Measurements from ENCODE around the gene SPSB4.

SPSB4 gene

GRCh38 chr3:141070229-141070628, 19.1 kb downstream of the SPSB4 start:
- Histone ChIP-seq H3K27me3 (ENCODE audit: insufficient read depth, low read length, poor library complexity) (no peaks in the 10 kb centered on the region), H2AK5ac (ENCODE audit: low read length) (no peak overlapping the region), H2BK120ac (ENCODE audit: low read depth, low read length) (no peak overlapping the region), H3K4me1 (ENCODE audit: control insufficient read depth, low read depth, low read length) (peaks cover 13% of the 10 kb centered on the region), H3K23ac (ENCODE audit: low read length) (no peak overlapping the region), H3K56ac (ENCODE audit: low read length) (no peak overlapping the region), H2BK15ac (replicated peaks; ENCODE audit: low read depth) (no peak overlapping the region), H3K36me3 (ENCODE audit: control insufficient read depth, insufficient read depth, low read length) (no peaks in the 10 kb centered on the region), H4K5ac (ENCODE audit: low read length) (no peak overlapping the region), H3K27ac (ENCODE audit: low read depth, low read length) (peak overlapping the region; percentile 76), H3K79me2 (ENCODE audit: control insufficient read depth, insufficient read depth, low read length) (peaks cover 2% of the 10 kb centered on the region), H3K4me3 (ENCODE audit: low read length) (no peak overlapping the region), H3K79me1 (ENCODE audit: low read length) (peaks cover 13% of the 10 kb centered on the region), H4K8ac (ENCODE audit: low read depth, low read length) (no peak overlapping the region), H3K4ac (ENCODE audit: low read depth, low read length) (no peak overlapping the region), H3K4me2 (ENCODE audit: low read length) (no peak overlapping the region), H2BK5ac (ENCODE audit: low read length) (no peak overlapping the region), H3K18ac (ENCODE audit: low read length) (peak overlapping the region; percentile 11), H3K9ac (ENCODE audit: low read length) (no peak overlapping the region)
- WGBS (ENCODE audit: extremely low coverage, insufficient coverage, low lambda C conversion rate) = no CpG with 5 or more reads among the region's 1 CpG
- DNase-seq = no peak

GRCh38 chr3:141070727-141071357, 19.7 kb downstream of the SPSB4 start:
- Histone ChIP-seq H3K27me3 (ENCODE audit: insufficient read depth, low read length, poor library complexity) (no peaks in the 10 kb centered on the region), H3K4ac (ENCODE audit: low read depth, low read length) (no peak overlapping the region), H2BK15ac (replicated peaks; ENCODE audit: low read depth) (no peak overlapping the region), H3K4me3 (ENCODE audit: low read length) (no peak overlapping the region), H3K27ac (ENCODE audit: low read depth, low read length) (peak overlapping the region; percentile 76), H3K36me3 (ENCODE audit: control insufficient read depth, insufficient read depth, low read length) (no peaks in the 10 kb centered on the region), H2BK5ac (ENCODE audit: low read length) (peak overlapping the region; percentile 53), H3K56ac (ENCODE audit: low read length) (peak overlapping the region; percentile 74), H3K79me1 (ENCODE audit: low read length) (peaks cover 11% of the 10 kb centered on the region), H3K4me1 (ENCODE audit: control insufficient read depth, low read depth, low read length) (peaks cover 13% of the 10 kb centered on the region), H3K9ac (ENCODE audit: low read length) (peak overlapping the region; percentile 5), H2BK120ac (ENCODE audit: low read depth, low read length) (no peak overlapping the region), H3K18ac (ENCODE audit: low read length) (peak overlapping the region; percentile 83), H4K5ac (ENCODE audit: low read length) (no peak overlapping the region), H3K4me2 (ENCODE audit: low read length) (no peak overlapping the region), H2AK5ac (ENCODE audit: low read length) (no peak overlapping the region), H3K23ac (ENCODE audit: low read length) (no peak overlapping the region), H4K8ac (ENCODE audit: low read depth, low read length) (no peak overlapping the region), H3K79me2 (ENCODE audit: control insufficient read depth, insufficient read depth, low read length) (peaks cover 2% of the 10 kb centered on the region)
- peak; percentile 99 for DNase-seq
- WGBS (ENCODE audit: extremely low coverage, insufficient coverage, low lambda C conversion rate) = no CpG with 5 or more reads among the region's 13 CpGs

- H2BK15ac ChIP-seq (replicated peaks; ENCODE audit: low read depth) = peak overlapping the region; percentile 1
- peak overlapping the region; percentile 82 for H3K4ac ChIP-seq (ENCODE audit: low read depth, low read length)
- peaks cover 2% of the 10 kb centered on the region for H3K79me2 ChIP-seq (ENCODE audit: control insufficient read depth, insufficient read depth, low read length)
- no peak overlapping the region for H3K4me3 ChIP-seq (ENCODE audit: low read length)
- peak overlapping the region; percentile 83 for H3K18ac ChIP-seq (ENCODE audit: low read length)
- peaks cover 20% of the 10 kb centered on the region for H3K4me1 ChIP-seq (ENCODE audit: control insufficient read depth, low read depth, low read length)
- H3K27ac ChIP-seq (ENCODE audit: low read depth, low read length) = peak overlapping the region; percentile 72
- DNase-seq = no peak
- no peak overlapping the region for H4K8ac ChIP-seq (ENCODE audit: low read depth, low read length)
- H3K36me3 ChIP-seq (ENCODE audit: control insufficient read depth, insufficient read depth, low read length) = no peaks in the 10 kb centered on the region
- H4K5ac ChIP-seq (ENCODE audit: low read length) = no peak overlapping the region
- peak overlapping the region; percentile 60 for H3K56ac ChIP-seq (ENCODE audit: low read length)
- WGBS (ENCODE audit: extremely low coverage, insufficient coverage, low lambda C conversion rate) = no CpG with 5 or more reads among the region's 12 CpGs
- peak overlapping the region; percentile 30 for H2BK120ac ChIP-seq (ENCODE audit: low read depth, low read length)
- H2AK5ac ChIP-seq (ENCODE audit: low read length) = peak overlapping the region; percentile 43
- H3K27me3 ChIP-seq (ENCODE audit: insufficient read depth, low read length, poor library complexity) = no peaks in the 10 kb centered on the region
- peak overlapping the region; percentile 5 for H3K9ac ChIP-seq (ENCODE audit: low read length)
- peaks cover 13% of the 10 kb centered on the region for H3K79me1 ChIP-seq (ENCODE audit: low read length)
- no peak overlapping the region for H3K4me2 ChIP-seq (ENCODE audit: low read length)
- peak overlapping the region; percentile 53 for H2BK5ac ChIP-seq (ENCODE audit: low read length)
- no peak overlapping the region for H3K23ac ChIP-seq (ENCODE audit: low read length)
These were observed 20.6 kb downstream of the SPSB4 start for GRCh38 chr3:141071681-141072260.

- H4K8ac ChIP-seq (ENCODE audit: low read depth, low read length) = no peak overlapping the region
- no peak overlapping the region for H3K4me2 ChIP-seq (ENCODE audit: low read length)
- H3K79me1 ChIP-seq (ENCODE audit: low read length) = peaks cover 12% of the 10 kb centered on the region
- no peaks in the 10 kb centered on the region for H3K27me3 ChIP-seq (ENCODE audit: insufficient read depth, low read length, poor library complexity)
- no peak overlapping the region for H3K4me3 ChIP-seq (ENCODE audit: low read length)
- H3K23ac ChIP-seq (ENCODE audit: low read length) = no peak overlapping the region
- H3K36me3 ChIP-seq (ENCODE audit: control insufficient read depth, insufficient read depth, low read length) = no peaks in the 10 kb centered on the region
- peaks cover 30% of the 10 kb centered on the region for H3K4me1 ChIP-seq (ENCODE audit: control insufficient read depth, low read depth, low read length)
- H3K56ac ChIP-seq (ENCODE audit: low read length) = no peak overlapping the region
- WGBS (ENCODE audit: extremely low coverage, insufficient coverage, low lambda C conversion rate) = no CpG with 5 or more reads among the region's 5 CpGs
- H2BK5ac ChIP-seq (ENCODE audit: low read length) = no peak overlapping the region
- H3K18ac ChIP-seq (ENCODE audit: low read length) = no peak overlapping the region
- H3K4ac ChIP-seq (ENCODE audit: low read depth, low read length) = no peak overlapping the region
- H2BK120ac ChIP-seq (ENCODE audit: low read depth, low read length) = no peak overlapping the region
- H2BK15ac ChIP-seq (replicated peaks; ENCODE audit: low read depth) = no peak overlapping the region
- no peak overlapping the region for H3K9ac ChIP-seq (ENCODE audit: low read length)
- H4K5ac ChIP-seq (ENCODE audit: low read length) = no peak overlapping the region
- H3K79me2 ChIP-seq (ENCODE audit: control insufficient read depth, insufficient read depth, low read length) = peaks cover 2% of the 10 kb centered on the region
- no peak overlapping the region for H2AK5ac ChIP-seq (ENCODE audit: low read length)
- no peak overlapping the region for H3K27ac ChIP-seq (ENCODE audit: low read depth, low read length)
- DNase-seq = no peak
These were observed 21.8 kb downstream of the SPSB4 start for GRCh38 chr3:141072950-141073349.

GRCh38 chr3:141073580-141073979, 22.4 kb downstream of the SPSB4 start:
- no CpG with 5 or more reads among the region's 2 CpGs for WGBS (ENCODE audit: extremely low coverage, insufficient coverage, low lambda C conversion rate)
- no peak overlapping the region for H3K56ac ChIP-seq (ENCODE audit: low read length)
- no peak overlapping the region for H2BK15ac ChIP-seq (replicated peaks; ENCODE audit: low read depth)
- peaks cover 4% of the 10 kb centered on the region for H3K79me2 ChIP-seq (ENCODE audit: control insufficient read depth, insufficient read depth, low read length)
- DNase-seq = no peak
- H3K18ac ChIP-seq (ENCODE audit: low read length) = peak overlapping the region; percentile 69
- peaks cover 32% of the 10 kb centered on the region for H3K4me1 ChIP-seq (ENCODE audit: control insufficient read depth, low read depth, low read length)
- peak overlapping the region; percentile 35 for H3K27ac ChIP-seq (ENCODE audit: low read depth, low read length)
- H3K27me3 ChIP-seq (ENCODE audit: insufficient read depth, low read length, poor library complexity) = no peaks in the 10 kb centered on the region
- H2BK120ac ChIP-seq (ENCODE audit: low read depth, low read length) = no peak overlapping the region
- H4K8ac ChIP-seq (ENCODE audit: low read depth, low read length) = no peak overlapping the region
- H3K4me2 ChIP-seq (ENCODE audit: low read length) = no peak overlapping the region
- H2BK5ac ChIP-seq (ENCODE audit: low read length) = no peak overlapping the region
- H3K79me1 ChIP-seq (ENCODE audit: low read length) = peaks cover 10% of the 10 kb centered on the region
- no peak overlapping the region for H4K5ac ChIP-seq (ENCODE audit: low read length)
- H3K4ac ChIP-seq (ENCODE audit: low read depth, low read length) = no peak overlapping the region
- no peak overlapping the region for H2AK5ac ChIP-seq (ENCODE audit: low read length)
- H3K4me3 ChIP-seq (ENCODE audit: low read length) = no peak overlapping the region
- no peak overlapping the region for H3K9ac ChIP-seq (ENCODE audit: low read length)
- no peak overlapping the region for H3K23ac ChIP-seq (ENCODE audit: low read length)
- no peaks in the 10 kb centered on the region for H3K36me3 ChIP-seq (ENCODE audit: control insufficient read depth, insufficient read depth, low read length)
